VCaP (cell line): ENCODE data around the gene PAF1.

Experiments
- H3K27ac ChIP-seq: fragments of 450-650 bp; 2 replicates; pipeline ENCODE4 v1.5.1; 2017
- CTCF ChIP-seq: fragments of 450-650 bp; conservative IDR thresholded peaks from 2 replicates; pipeline ENCODE4 v1.5.1; 2017; ENCODE audit warnings: mild to moderate bottlenecking, moderate library complexity

The PAF1 gene

GRCh38 chr19:39362682-39363657, 27.9 kb downstream of the PAF1 start:
- H3K27ac ChIP-seq: no peak overlapping the region
- TF ChIP-seq CTCF: no peak

DNA sequence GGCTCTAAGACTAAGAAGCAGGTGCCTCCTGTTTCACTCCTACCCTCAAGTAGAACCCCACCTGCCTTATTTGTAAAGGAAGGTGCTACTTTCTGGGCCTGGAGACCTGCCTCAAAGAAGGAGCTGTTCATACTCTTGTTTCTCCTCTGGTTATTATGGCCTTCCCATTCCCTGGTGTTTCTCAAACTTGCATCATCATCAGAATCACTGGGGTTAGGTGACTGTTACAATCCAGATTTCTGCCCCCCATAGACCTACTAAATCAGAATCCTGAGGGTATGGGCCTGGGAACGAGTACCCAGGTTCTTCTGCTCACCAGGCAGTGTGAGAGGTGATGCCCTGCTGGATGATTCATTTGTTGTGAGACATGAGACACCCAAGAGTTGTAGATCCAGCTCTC, 30.3 kb downstream of the PAF1 start:
- H3K27ac ChIP-seq: no peak overlapping the region
- no peak for TF ChIP-seq CTCF

GRCh38 chr19:39359026-39359425, 31.9 kb downstream of the PAF1 start:
- no peak for TF ChIP-seq CTCF
- no peak overlapping the region for H3K27ac ChIP-seq

- TF ChIP-seq CTCF: no peak
- no peak overlapping the region for H3K27ac ChIP-seq
Observed at GRCh38 chr19:39356647-39357046, 34.3 kb downstream of the PAF1 start.

GRCh38 chr19:39356073-39356472, 34.8 kb downstream of the PAF1 start:
- H3K27ac ChIP-seq: no peak overlapping the region
- no peak for TF ChIP-seq CTCF

GRCh38 chr19:39355253-39355652, 35.7 kb downstream of the PAF1 start:
- TF ChIP-seq CTCF: no peak
- no peak overlapping the region for H3K27ac ChIP-seq

DNA sequence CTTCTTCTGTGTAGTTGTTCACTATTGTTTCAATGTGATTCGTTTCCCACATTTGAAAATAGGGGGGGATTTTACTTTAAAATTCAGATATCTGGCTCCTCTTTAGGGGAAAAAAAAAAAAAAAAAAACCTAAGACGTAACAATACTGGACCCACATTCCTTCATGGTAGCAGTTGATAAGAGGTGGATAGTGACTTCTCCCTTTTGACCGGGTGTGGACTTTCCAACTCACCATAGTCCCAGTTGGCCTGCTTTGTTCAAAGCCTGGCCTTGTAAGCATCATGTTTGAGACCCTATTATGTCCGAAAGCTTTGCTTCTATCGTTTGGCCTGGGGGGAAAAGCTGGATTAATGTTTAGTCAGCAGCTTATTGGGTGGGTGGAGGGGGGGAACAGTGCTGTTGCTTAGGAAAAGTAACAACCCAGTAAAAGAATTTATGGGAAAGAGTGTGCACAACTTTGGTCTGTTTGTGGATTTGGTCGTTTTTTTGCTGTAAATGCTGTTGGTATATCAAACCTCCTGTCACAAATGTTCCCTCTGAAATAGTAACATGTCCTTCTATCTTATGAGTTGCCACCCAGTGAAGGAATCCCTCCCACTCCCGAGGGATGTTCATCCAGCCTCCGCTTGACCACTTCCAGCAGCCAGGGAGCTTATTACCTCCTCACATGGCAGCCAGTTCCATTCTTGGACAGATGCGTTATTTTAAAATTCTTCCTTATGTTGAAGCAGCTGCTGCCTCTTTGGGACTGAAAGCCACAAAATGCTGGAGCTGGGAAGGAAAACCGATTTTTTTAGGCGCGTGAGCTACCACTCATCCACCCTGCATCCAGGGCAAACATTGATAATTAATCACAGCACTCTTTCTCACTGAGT, 38.3 kb downstream of the PAF1 start:
- TF ChIP-seq CTCF: no peak

More for the DNA sequence above, 38.3 kb downstream of the PAF1 start:
- H3K27ac ChIP-seq: no peak overlapping the region
